Mesendoderm (in vitro differentiated cells): Measurements from ENCODE around the gene GFM2. TPM values are rescaled to one million over a fixed set of nuclear protein-coding genes. Genes with fewer than 3 reads are reported as not detected.

ENCODE experiments used
- DNase-seq: peaks from one replicate; pipeline ENCODE4 v3.0.0; 2013
- H2AK5ac ChIP-seq: 2 replicates; pipeline ENCODE4 v1.6.1; 2013; ENCODE audit warnings: low read length, inconsistent platforms
- H2BK120ac ChIP-seq: 2 replicates; pipeline ENCODE4 v1.6.1; 2013; ENCODE audit warnings: low read depth, mild to moderate bottlenecking, low read length, moderate library complexity, mixed read lengths
- H2BK15ac ChIP-seq: replicated peaks from 2 replicates; pipeline ENCODE4 v1.6.1; 2013; ENCODE audit warnings: low read depth, mild to moderate bottlenecking, moderate library complexity
- H2BK5ac ChIP-seq: 2 replicates; pipeline ENCODE4 v1.6.1; 2013; ENCODE audit warnings: low read length, inconsistent platforms
- H3K18ac ChIP-seq: 2 replicates; pipeline ENCODE4 v1.6.1; 2013; ENCODE audit warnings: mild to moderate bottlenecking, low read length, mixed read lengths
- H3K23ac ChIP-seq: one replicate; pipeline ENCODE4 v1.6.1; 2013; ENCODE audit warnings: low read length
- H3K27ac ChIP-seq: 2 replicates; pipeline ENCODE4 v1.5.1; 2013; ENCODE audit warnings: low read depth, mild to moderate bottlenecking, inconsistent platforms, low read length, moderate library complexity
- H3K27me3 ChIP-seq: 2 replicates; pipeline ENCODE4 v1.6.1; 2013; ENCODE audit warnings: low read length, control low read depth, mild to moderate bottlenecking, inconsistent platforms; ENCODE audit not compliant: insufficient read depth, poor library complexity
- H3K36me3 ChIP-seq: 2 replicates; pipeline ENCODE4 v1.6.1; 2013; ENCODE audit warnings: low read length, inconsistent platforms; ENCODE audit not compliant: control insufficient read depth, insufficient read depth
- H3K4ac ChIP-seq: one replicate; pipeline ENCODE4 v1.6.1; 2013; ENCODE audit warnings: low read depth, mild to moderate bottlenecking, low read length, moderate library complexity
- H3K4me1 ChIP-seq: 2 replicates; pipeline ENCODE4 v1.6.1; 2013; ENCODE audit warnings: low read depth, low read length, inconsistent platforms; ENCODE audit not compliant: control insufficient read depth
- H3K4me2 ChIP-seq: 2 replicates; pipeline ENCODE4 v1.6.1; 2013; ENCODE audit warnings: low read length
- H3K4me3 ChIP-seq: 2 replicates; pipeline ENCODE4 v1.5.1; 2013; ENCODE audit warnings: mild to moderate bottlenecking, low read length
- H3K56ac ChIP-seq: one replicate; pipeline ENCODE4 v1.6.1; 2013; ENCODE audit warnings: low read length
- H3K79me1 ChIP-seq: 2 replicates; pipeline ENCODE4 v1.6.1; 2013; ENCODE audit warnings: low read length, inconsistent platforms
- H3K79me2 ChIP-seq: 2 replicates; pipeline ENCODE4 v1.6.1; 2013; ENCODE audit warnings: mild to moderate bottlenecking, low read length; ENCODE audit not compliant: control insufficient read depth, insufficient read depth
- H3K9ac ChIP-seq: 2 replicates; pipeline ENCODE4 v1.6.1; 2013; ENCODE audit warnings: low read length, inconsistent platforms
- H4K5ac ChIP-seq: one replicate; pipeline ENCODE4 v1.6.1; 2013; ENCODE audit warnings: low read length
- H4K8ac ChIP-seq: one replicate; pipeline ENCODE4 v1.6.1; 2013; ENCODE audit warnings: low read depth, mild to moderate bottlenecking, control low read depth, low read length, moderate library complexity
- WGBS: extraction: QIAGEN DNeasy Blood & Tissue Kit; methylation state at CpG from one replicate; pipeline ENCODE4 v1.1.7; 2013; ENCODE audit warnings: low lambda C conversion rate, missing lambda C conversion rate; ENCODE audit not compliant: insufficient coverage; ENCODE audit errors: extremely low coverage; 5-methylcytosine and 5-hydroxymethylcytosine counted together
- polyA plus RNA-seq, 2 experiments: library from polyadenylated mRNA; stranded (reverse); fragments of 200-250 nt; gene quantifications; one replicate each; pipeline ENCODE4 v1.2.3, GENCODE V29; 2013

GFM2 gene, protein sequence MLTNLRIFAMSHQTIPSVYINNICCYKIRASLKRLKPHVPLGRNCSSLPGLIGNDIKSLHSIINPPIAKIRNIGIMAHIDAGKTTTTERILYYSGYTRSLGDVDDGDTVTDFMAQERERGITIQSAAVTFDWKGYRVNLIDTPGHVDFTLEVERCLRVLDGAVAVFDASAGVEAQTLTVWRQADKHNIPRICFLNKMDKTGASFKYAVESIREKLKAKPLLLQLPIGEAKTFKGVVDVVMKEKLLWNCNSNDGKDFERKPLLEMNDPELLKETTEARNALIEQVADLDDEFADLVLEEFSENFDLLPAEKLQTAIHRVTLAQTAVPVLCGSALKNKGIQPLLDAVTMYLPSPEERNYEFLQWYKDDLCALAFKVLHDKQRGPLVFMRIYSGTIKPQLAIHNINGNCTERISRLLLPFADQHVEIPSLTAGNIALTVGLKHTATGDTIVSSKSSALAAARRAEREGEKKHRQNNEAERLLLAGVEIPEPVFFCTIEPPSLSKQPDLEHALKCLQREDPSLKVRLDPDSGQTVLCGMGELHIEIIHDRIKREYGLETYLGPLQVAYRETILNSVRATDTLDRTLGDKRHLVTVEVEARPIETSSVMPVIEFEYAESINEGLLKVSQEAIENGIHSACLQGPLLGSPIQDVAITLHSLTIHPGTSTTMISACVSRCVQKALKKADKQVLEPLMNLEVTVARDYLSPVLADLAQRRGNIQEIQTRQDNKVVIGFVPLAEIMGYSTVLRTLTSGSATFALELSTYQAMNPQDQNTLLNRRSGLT
- 15.8 TPM for polyA plus RNA-seq (2013, experiment 1 of 2)
- polyA plus RNA-seq (2013, experiment 2 of 2), result 16.0 TPM

DNA sequence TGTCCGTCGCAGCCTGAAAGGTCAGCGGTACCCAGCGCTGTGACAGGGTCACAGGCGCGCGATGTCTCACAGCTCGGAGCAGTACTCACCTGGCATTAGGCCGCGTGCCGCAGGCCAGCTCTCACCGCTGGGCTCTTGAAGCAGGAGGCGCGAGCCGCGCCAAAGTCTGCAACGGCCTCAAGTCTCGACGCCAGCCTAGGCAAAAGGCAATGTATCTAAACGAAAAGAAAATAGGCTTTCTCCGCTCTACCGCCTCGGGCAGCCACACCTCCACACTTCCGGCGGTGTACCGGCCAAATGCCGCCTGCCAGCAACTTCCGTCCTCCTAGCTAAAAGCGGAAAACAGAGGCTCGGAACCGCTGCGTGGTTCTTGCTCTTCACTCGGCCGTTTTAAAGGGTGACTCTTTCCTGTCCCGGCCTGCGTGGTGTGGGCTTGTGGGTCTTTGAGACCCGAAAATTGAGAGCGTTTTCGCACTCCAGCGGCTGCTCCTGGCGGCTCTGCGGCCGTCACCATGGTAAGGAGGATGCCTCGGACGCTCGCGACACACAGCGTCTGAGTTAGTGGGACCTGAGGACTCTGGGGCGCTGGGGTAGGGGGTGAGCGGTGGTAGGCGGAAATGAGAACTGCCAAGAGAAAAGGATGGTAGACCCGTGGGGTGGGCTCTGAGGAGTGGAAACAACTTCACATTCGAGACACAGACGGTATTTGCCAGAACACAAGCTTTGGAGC lies at the start of gene GFM2, which contains the start of gene NSA2:
Gene GFM2, minus strand, starts transcription at position 269 of the 730 bp plus-strand sequence. CDS start 3,375 bp downstream, outside the sequence.
Gene NSA2, plus strand, starts transcription at position 401 of the 730 bp plus-strand sequence. Its CDS starts 112 bp downstream, at position 513.
- H2BK120ac ChIP-seq, result no peak within 1 kb of the TSS
- peak within 1 kb of the TSS; percentile 90 for H3K9ac ChIP-seq
- H2AK5ac ChIP-seq, result no peak within 1 kb of the TSS
- H3K4me1 ChIP-seq, result peaks cover 5% of the 10 kb centered on the region
- H3K36me3 ChIP-seq, result no peaks in the 10 kb centered on the region
- no peaks in the 10 kb centered on the region for H3K27me3 ChIP-seq
- H3K79me2 ChIP-seq, result peaks cover 23% of the 10 kb centered on the region
- no peak within 1 kb of the TSS for H2BK5ac ChIP-seq
- DNase-seq, result peak; percentile 98
- no CpG with 5 or more reads among the region's 54 CpGs for WGBS
- H3K23ac ChIP-seq, result no peak within 1 kb of the TSS
- H2BK15ac ChIP-seq, result no peak within 1 kb of the TSS
- peak within 1 kb of the TSS; percentile 83 for H3K4ac ChIP-seq
- H4K8ac ChIP-seq, result peak within 1 kb of the TSS; percentile 0
- no peak within 1 kb of the TSS for H4K5ac ChIP-seq
- H3K4me3 ChIP-seq, result peak within 1 kb of the TSS; percentile 94
- H3K79me1 ChIP-seq, result peaks cover 7% of the 10 kb centered on the region
- peak within 1 kb of the TSS; percentile 96 for H3K56ac ChIP-seq
- no peak within 1 kb of the TSS for H3K18ac ChIP-seq
- H3K27ac ChIP-seq, result peak within 1 kb of the TSS; percentile 26
- H3K4me2 ChIP-seq, result peak within 1 kb of the TSS; percentile 96

DNA sequence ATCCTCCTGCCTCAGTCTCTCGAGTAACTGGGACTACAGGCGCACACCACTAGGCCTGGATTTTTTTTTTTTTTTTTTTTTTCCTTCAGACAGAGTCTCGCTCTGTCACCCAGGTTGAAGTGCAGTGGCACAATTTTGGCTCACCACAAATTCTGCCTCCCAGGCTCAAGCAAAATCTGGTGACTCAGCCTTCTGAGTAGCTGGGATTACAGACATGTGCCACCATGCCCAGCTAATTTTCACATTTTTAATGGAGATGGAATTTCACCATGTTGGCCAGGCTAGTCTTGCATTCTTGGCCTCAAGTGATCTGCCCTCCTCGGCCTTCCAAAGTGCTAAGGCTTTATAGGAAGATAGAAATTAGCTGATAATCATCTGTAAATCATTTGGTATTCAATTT lies 44.0 kb upstream of the GFM2 start:
- no CpG with 5 or more reads among the region's 4 CpGs for WGBS
- no peak overlapping the region for H2BK15ac ChIP-seq
- no peak overlapping the region for H3K4me2 ChIP-seq
- no peak overlapping the region for H2BK5ac ChIP-seq
- no peak overlapping the region for H3K4ac ChIP-seq
- H4K8ac ChIP-seq, result no peak overlapping the region
- no peaks in the 10 kb centered on the region for H3K36me3 ChIP-seq
- no peak overlapping the region for H3K27ac ChIP-seq
- peaks cover 5% of the 10 kb centered on the region for H3K4me1 ChIP-seq
- H3K79me1 ChIP-seq, result peaks cover 2% of the 10 kb centered on the region
- DNase-seq, result no peak
- no peak overlapping the region for H3K4me3 ChIP-seq
- H2AK5ac ChIP-seq, result no peak overlapping the region
- no peak overlapping the region for H4K5ac ChIP-seq
- H3K23ac ChIP-seq, result no peak overlapping the region
- H3K79me2 ChIP-seq, result peaks cover 18% of the 10 kb centered on the region
- no peak overlapping the region for H3K9ac ChIP-seq
- H3K56ac ChIP-seq, result no peak overlapping the region
- no peaks in the 10 kb centered on the region for H3K27me3 ChIP-seq
- H3K18ac ChIP-seq, result no peak overlapping the region
- H2BK120ac ChIP-seq, result no peak overlapping the region

DNA sequence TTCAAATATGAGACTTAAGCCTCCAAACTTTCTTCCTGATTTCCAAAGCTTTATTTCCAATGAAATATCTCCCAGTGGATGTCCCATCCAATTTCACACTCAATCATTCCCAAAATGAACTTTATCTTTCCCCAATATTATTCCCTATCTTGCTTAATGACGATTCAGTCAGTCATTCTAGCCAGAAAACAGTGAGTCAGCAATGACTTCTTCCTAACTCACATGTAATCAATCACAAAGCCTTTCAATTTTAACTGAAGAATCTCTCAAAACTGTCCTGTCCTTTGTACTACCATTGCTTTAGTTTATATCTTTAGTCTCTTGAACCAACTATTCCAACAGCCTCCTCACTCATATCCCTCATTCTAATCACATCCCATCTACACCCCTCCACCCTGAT lies 35.0 kb upstream of the GFM2 start:
- Histone ChIP-seq H3K56ac (no peak overlapping the region), H3K4ac (no peak overlapping the region), H2BK15ac (no peak overlapping the region), H3K4me3 (no peak overlapping the region), H3K27ac (no peak overlapping the region), H3K23ac (no peak overlapping the region), H3K4me1 (peaks cover 1% of the 10 kb centered on the region), H3K18ac (no peak overlapping the region), H3K79me1 (peaks cover 10% of the 10 kb centered on the region), H2BK120ac (no peak overlapping the region), H3K4me2 (no peak overlapping the region), H4K5ac (no peak overlapping the region), H4K8ac (no peak overlapping the region), H2AK5ac (no peak overlapping the region), H3K9ac (no peak overlapping the region), H3K79me2 (peaks cover 10% of the 10 kb centered on the region), H2BK5ac (no peak overlapping the region), H3K36me3 (peaks cover 4% of the 10 kb centered on the region), H3K27me3 (no peaks in the 10 kb centered on the region)
- DNase-seq, result no peak
- no CpG with 5 or more reads among the region's 1 CpG for WGBS

DNA sequence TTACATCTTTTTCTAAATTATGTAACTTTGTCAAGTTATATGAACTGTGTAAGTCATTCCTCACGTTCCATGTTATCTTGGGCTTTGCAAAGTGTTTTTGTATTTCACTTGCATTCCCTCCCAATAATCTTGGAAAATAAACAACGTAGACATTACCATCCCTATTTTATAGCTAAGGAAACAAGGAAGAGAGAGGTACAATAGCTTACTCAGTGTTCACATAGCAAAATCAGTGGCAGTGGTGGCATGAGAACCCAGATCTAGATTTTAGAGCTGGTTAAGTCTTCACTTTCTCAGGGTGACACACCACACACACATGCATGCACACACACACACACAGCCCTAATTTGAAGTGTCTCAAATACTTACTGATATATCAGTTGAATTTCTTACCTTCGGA lies 34.3 kb upstream of the GFM2 start:
- Histone ChIP-seq H3K4ac (no peak overlapping the region), H3K4me3 (no peak overlapping the region), H3K23ac (no peak overlapping the region), H2BK120ac (no peak overlapping the region), H2AK5ac (no peak overlapping the region), H3K27me3 (no peaks in the 10 kb centered on the region), H2BK5ac (no peak overlapping the region), H2BK15ac (no peak overlapping the region), H3K36me3 (peaks cover 4% of the 10 kb centered on the region), H3K9ac (no peak overlapping the region), H3K18ac (no peak overlapping the region), H3K56ac (no peak overlapping the region), H3K27ac (no peak overlapping the region), H3K79me1 (peaks cover 10% of the 10 kb centered on the region), H3K79me2 (peaks cover 9% of the 10 kb centered on the region), H4K5ac (no peak overlapping the region), H4K8ac (no peak overlapping the region), H3K4me2 (no peak overlapping the region), H3K4me1 (no peaks in the 10 kb centered on the region)
- WGBS, result no CpG with 5 or more reads among the region's 3 CpGs
- no peak for DNase-seq

DNA sequence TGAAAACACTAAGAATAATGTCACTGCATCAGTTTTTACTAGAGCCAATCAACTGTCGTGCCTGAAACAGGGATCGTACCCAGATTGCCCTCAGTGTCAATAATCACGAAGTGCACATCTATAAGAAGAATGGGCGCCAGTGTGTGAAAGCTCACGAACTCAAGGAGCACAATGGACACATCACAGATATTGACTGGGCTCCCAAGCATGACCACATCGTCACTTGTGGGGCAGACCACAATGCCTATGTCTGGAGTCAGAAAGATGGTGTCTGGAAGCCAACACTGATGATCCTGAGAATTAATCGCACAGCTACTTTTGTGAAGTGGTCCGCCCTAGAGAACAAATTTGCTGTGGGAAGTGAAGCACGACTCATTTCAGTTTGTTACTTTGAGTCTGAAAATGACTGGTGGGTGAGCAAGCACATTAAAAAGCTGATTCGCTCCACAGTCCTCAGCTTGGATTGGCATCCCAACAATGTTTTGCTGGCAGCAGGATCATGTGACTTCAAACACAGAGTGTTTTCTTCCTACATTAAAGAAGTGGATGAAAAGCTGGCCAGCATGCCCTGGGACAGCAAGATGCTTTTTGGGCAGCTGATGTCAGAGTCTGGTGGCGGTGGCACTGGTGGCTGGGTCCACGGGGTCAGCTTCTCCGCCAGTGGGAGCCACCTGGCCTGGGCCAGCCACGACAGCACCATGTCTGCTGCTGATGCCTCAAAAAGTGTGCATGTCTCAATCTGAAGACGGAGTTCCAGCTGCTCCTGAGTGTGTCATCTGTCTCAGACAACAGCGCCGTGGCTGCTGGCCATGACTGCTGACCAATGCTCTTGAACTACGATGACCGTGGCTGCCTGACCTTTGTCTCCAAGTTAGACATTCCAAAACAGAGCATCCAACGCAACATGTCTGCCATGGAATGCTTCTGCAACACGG lies 32.3 kb upstream of the GFM2 start:
- Histone ChIP-seq H3K18ac (no peak overlapping the region), H3K27me3 (no peaks in the 10 kb centered on the region), H4K8ac (no peak overlapping the region), H2BK5ac (no peak overlapping the region), H2AK5ac (no peak overlapping the region), H3K4me1 (no peaks in the 10 kb centered on the region), H3K9ac (no peak overlapping the region), H3K36me3 (peaks cover 4% of the 10 kb centered on the region), H3K4ac (no peak overlapping the region), H3K79me1 (peaks cover 8% of the 10 kb centered on the region), H2BK120ac (no peak overlapping the region), H3K4me2 (no peak overlapping the region), H3K56ac (no peak overlapping the region), H3K79me2 (peaks cover 5% of the 10 kb centered on the region), H3K27ac (no peak overlapping the region), H4K5ac (no peak overlapping the region), H2BK15ac (no peak overlapping the region), H3K4me3 (no peak overlapping the region), H3K23ac (no peak overlapping the region)
- WGBS, result no CpG with 5 or more reads among the region's 21 CpGs
- DNase-seq, result no peak
